Vagina (tissue), 2 donors: Measurements from ENCODE around the gene GFRA1. TPM values are rescaled to one million over a fixed set of nuclear protein-coding genes. Genes with fewer than 3 reads are reported as not detected.

Experiments
- DNase-seq, 2 donors: peaks; one replicate each; pipeline ENCODE4 v3.0.0-alpha.2; 2017; ENCODE audit errors: extremely low spot score in 2 of 2
- H3K27ac ChIP-seq: fragments of 200-600 bp; sonication (generic); one replicate; pipeline ENCODE4 v1.5.1; 2019
- H3K27me3 ChIP-seq: fragments of 200-600 bp; sonication (generic); one replicate; pipeline ENCODE4 v1.5.1; 2019
- H3K36me3 ChIP-seq, 2 donors: fragments of 200-600 bp; sonication (generic); one replicate each; pipeline ENCODE4 v1.5.1; 2017 to 2019
- H3K4me1 ChIP-seq: fragments of 200-600 bp; sonication (generic); one replicate; pipeline ENCODE4 v1.5.1; 2019
- H3K4me3 ChIP-seq, 2 donors: fragments of 200-600 bp; sonication (generic); 1 replicate in 1 of 2; 2 replicates in 1 of 2; pipeline ENCODE4 v1.5.1; 2016 to 2019
- H3K9me3 ChIP-seq: fragments of 200-600 bp; sonication (generic); one replicate; pipeline ENCODE4 v1.5.1; 2019
- CTCF ChIP-seq, 3 experiments: fragments of 450-650 bp in 2 of 3; fragments of 200-600 bp in 1 of 3; sonication (generic) in 1 of 3; IDR thresholded peaks; one replicate each; pipeline ENCODE4 v1.5.1; 2017 to 2019; ENCODE audit warnings: antibody characterized with exemption in 3 of 3, mild to moderate bottlenecking in 2 of 3, moderate library complexity in 2 of 3
- POLR2A ChIP-seq, 2 donors: fragments of 450-650 bp; IDR thresholded peaks; one replicate each; pipeline ENCODE4 v1.6.1; 2017; ENCODE audit warnings: antibody characterized with exemption in 2 of 2, mild to moderate bottlenecking in 2 of 2, moderate library complexity in 2 of 2
- POLR2AphosphoS5 ChIP-seq, 2 donors: sonication (generic); formaldehyde crosslinking; IDR thresholded peaks; one replicate each; pipeline ENCODE4 v1.9.0; 2017; ENCODE audit warnings: antibody characterized with exemption in 2 of 2, mild to moderate bottlenecking in 2 of 2, low read depth in 1 of 2; ENCODE audit not compliant: insufficient read depth in 1 of 2
- intact Hi-C: fragments of 100-400 bp; cut with DNase I; formaldehyde crosslinking; loops from one replicate; pipeline ENCODE4 v1.15.1; 2023
- total RNA-seq: library from RNA; depleted of rRNA; stranded (reverse); fragments of >200 nt; gene quantifications from one replicate; pipeline ENCODE4 v1.2.3, GENCODE V29; 2016

GFRA1 gene
- total RNA-seq, 1 donor from 2014 or later = 57.7 TPM

- no peak for TF ChIP-seq CTCF (IDR thresholded peaks at IDR 0.05)
- no peak for TF ChIP-seq POLR2A (IDR thresholded peaks at IDR 0.05)
- no peak for TF ChIP-seq POLR2AphosphoS5 (IDR thresholded peaks at IDR 0.05; ENCODE audit: insufficient read depth in 1 of 2, low read depth in 1 of 2)
- no peaks in the 10 kb centered on the region for H3K36me3 ChIP-seq
- no peaks in the 10 kb centered on the region for H3K9me3 ChIP-seq
Measured at GRCh38 chr10:116253716-116254115, 19.3 kb downstream of the GFRA1 start.

GRCh38 chr10:116251602-116252395 is 21.2 kb downstream of the GFRA1 start:
- Histone ChIP-seq H3K9me3 (no peaks in the 10 kb centered on the region), H3K27ac (no peak overlapping the region), H3K27me3 (no peaks in the 10 kb centered on the region), H3K36me3 (no peaks in the 10 kb centered on the region), H3K4me1 (peaks cover 7% of the 10 kb centered on the region), H3K4me3 (no peak overlapping the region)
- intact Hi-C loops = no loop called here
- TF ChIP-seq CTCF (IDR thresholded peaks at IDR 0.05) (no peak), POLR2AphosphoS5 (IDR thresholded peaks at IDR 0.05; ENCODE audit: insufficient read depth in 1 of 2, low read depth in 1 of 2) (no peak), POLR2A (IDR thresholded peaks at IDR 0.05) (no peak)
- no peak for DNase-seq

More at GRCh38 chr10:116253716-116254115, 19.3 kb downstream of the GFRA1 start:
- intact Hi-C loops = no loop called here
- no peaks in the 10 kb centered on the region for H3K27me3 ChIP-seq
- H3K4me3 ChIP-seq = no peak overlapping the region
- peaks cover 7% of the 10 kb centered on the region for H3K4me1 ChIP-seq
- DNase-seq = no peak
- H3K27ac ChIP-seq = no peak overlapping the region

GRCh38 chr10:116247691-116248090 is 25.3 kb downstream of the GFRA1 start:
- Histone ChIP-seq H3K27ac (no peak overlapping the region), H3K4me1 (no peaks in the 10 kb centered on the region), H3K9me3 (no peaks in the 10 kb centered on the region), H3K36me3 (no peaks in the 10 kb centered on the region), H3K4me3 (no peak overlapping the region), H3K27me3 (no peaks in the 10 kb centered on the region)
- intact Hi-C loops = no loop called here
- no peak for TF ChIP-seq POLR2AphosphoS5 (IDR thresholded peaks at IDR 0.05; ENCODE audit: insufficient read depth in 1 of 2, low read depth in 1 of 2)
- no peak for TF ChIP-seq POLR2A (IDR thresholded peaks at IDR 0.05)
- no peak for TF ChIP-seq CTCF (IDR thresholded peaks at IDR 0.05)
- DNase-seq = no peak

GRCh38 chr10:116246263-116246662 is 26.7 kb downstream of the GFRA1 start:
- DNase-seq = no peak
- H3K36me3 ChIP-seq = no peaks in the 10 kb centered on the region
- no peaks in the 10 kb centered on the region for H3K27me3 ChIP-seq
- H3K4me1 ChIP-seq = peaks cover 4% of the 10 kb centered on the region
- H3K9me3 ChIP-seq = no peaks in the 10 kb centered on the region
- intact Hi-C loops = no loop called here
- TF ChIP-seq POLR2A (IDR thresholded peaks at IDR 0.05) = no peak
- no peak for TF ChIP-seq POLR2AphosphoS5 (IDR thresholded peaks at IDR 0.05; ENCODE audit: insufficient read depth in 1 of 2, low read depth in 1 of 2)
- no peak for TF ChIP-seq CTCF (IDR thresholded peaks at IDR 0.05)
- H3K27ac ChIP-seq = no peak overlapping the region
- H3K4me3 ChIP-seq = no peak overlapping the region

GRCh38 chr10:116245156-116245555 is 27.9 kb downstream of the GFRA1 start:
- H3K4me1 ChIP-seq = peaks cover 4% of the 10 kb centered on the region
- DNase-seq = no peak
- no peaks in the 10 kb centered on the region for H3K9me3 ChIP-seq
- H3K36me3 ChIP-seq = no peaks in the 10 kb centered on the region
- TF ChIP-seq POLR2A (IDR thresholded peaks at IDR 0.05) (no peak), CTCF (IDR thresholded peaks at IDR 0.05) (no peak), POLR2AphosphoS5 (IDR thresholded peaks at IDR 0.05; ENCODE audit: insufficient read depth in 1 of 2, low read depth in 1 of 2) (no peak)
- H3K4me3 ChIP-seq = no peak overlapping the region
- no peak overlapping the region for H3K27ac ChIP-seq
- intact Hi-C loops = no loop called here
- H3K27me3 ChIP-seq = no peaks in the 10 kb centered on the region
